Fibroblast of mammary gland (primary cell): ENCODE data around the gene CADM1.

Source experiments
- DNase-seq: peaks from one replicate; pipeline ENCODE4 v3.0.0-alpha.2; 2010; ENCODE audit warnings: low read depth
- H3K4me3 ChIP-seq: 2 replicates; pipeline ENCODE4 v1.5.1; 2011; ENCODE audit warnings: low read depth, mild to moderate bottlenecking, low read length, moderate library complexity; ENCODE audit not compliant: control insufficient read depth
- CTCF ChIP-seq: conservative IDR thresholded peaks from 2 replicates; pipeline ENCODE4 v1.5.1; 2011; ENCODE audit warnings: low read depth, low read length, inconsistent platforms; ENCODE audit not compliant: control insufficient read depth, insufficient read depth

The CADM1 gene

GRCh38 chr11:115213007-115213406 lies 291.2 kb downstream of the CADM1 start:
- DNase-seq = no peak
- no peak overlapping the region for H3K4me3 ChIP-seq
- no peak for TF ChIP-seq CTCF

- no peak overlapping the region for H3K4me3 ChIP-seq
- TF ChIP-seq CTCF = no peak
- DNase-seq = no peak
Observed at GRCh38 chr11:115208808-115209259, 295.4 kb downstream of the CADM1 start.

GRCh38 chr11:115207916-115208315 lies 296.3 kb downstream of the CADM1 start:
- DNase-seq = no peak
- H3K4me3 ChIP-seq = no peak overlapping the region
- TF ChIP-seq CTCF = no peak

- H3K4me3 ChIP-seq = no peak overlapping the region
- no peak for TF ChIP-seq CTCF
- DNase-seq = no peak
Observed at GRCh38 chr11:115207166-115207591, 297.0 kb downstream of the CADM1 start.

GRCh38 chr11:115206365-115207022 lies 297.7 kb downstream of the CADM1 start:
- TF ChIP-seq CTCF = no peak
- no peak for DNase-seq
- H3K4me3 ChIP-seq = no peak overlapping the region

- no peak for DNase-seq
- H3K4me3 ChIP-seq = no peak overlapping the region
- TF ChIP-seq CTCF = no peak
Observed at GRCh38 chr11:115202900-115203552, 301.2 kb downstream of the CADM1 start.
